ACHN (cell line): ENCODE results near the gene ACE2.

Experiments used
- DNase-seq: peaks from one replicate; pipeline ENCODE4 v3.0.0-alpha.2; 2015
- in situ Hi-C: cut with HindIII; loops from 2 replicates; pipeline ENCODE4 v1.10.0; 2017; ENCODE audit warnings: low sequenced_read_pairs, low pct_ligation_motif_present, low pct_unique_long_range_greater_than_20kb

ACE2 gene

GRCh38 chrX:15594371-15594770 lies 6.4 kb downstream of the ACE2 start:
- DNase-seq, result peak; percentile 4

DNA sequence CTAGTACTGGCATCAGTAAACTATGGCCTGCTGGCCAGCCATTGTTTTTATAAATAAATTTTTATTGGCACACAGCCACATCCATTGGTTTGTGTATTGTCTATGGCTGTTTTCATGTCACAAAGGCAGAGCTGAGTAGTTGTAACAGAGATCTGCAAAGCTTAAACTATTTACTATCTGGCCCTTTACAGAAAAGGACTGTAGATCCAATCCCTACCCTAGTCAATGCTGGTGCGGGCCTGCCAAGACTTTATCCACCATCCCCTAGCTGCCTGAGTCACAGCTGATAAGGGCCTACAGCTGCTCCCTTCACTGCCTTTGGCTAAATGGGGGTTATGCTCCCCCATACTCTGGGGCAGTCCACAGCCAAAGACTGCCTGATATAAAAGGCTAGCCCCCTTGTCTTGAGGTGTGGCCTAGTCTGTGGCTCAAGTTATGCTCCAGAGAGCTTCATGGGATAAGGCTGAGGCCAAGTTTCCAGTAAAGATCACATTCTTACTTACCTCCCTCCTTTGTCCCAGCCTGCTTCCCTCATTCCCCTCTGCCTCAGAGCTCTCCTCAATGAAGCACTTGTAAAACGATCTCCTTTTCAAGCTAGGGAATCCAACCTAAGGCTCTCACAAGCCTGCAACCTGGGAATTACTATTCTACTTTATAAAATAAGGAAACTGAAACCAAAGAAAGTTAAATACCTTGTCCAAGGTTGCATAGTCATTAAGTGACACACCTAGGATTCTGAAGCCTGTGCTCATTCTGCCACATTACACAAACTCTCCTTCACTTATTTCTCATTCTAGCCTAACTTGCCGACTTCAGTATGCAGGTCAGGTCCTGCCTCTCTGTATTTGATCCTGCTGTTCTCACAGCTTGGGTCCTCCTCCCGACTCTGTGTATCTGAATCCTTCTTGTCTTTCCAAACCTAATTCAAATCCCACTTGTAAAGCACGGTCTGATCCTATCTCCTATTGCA lies 20.7 kb downstream of the ACE2 start:
- no peak for DNase-seq
- in situ Hi-C loops, result no loop called here

More at GRCh38 chrX:15594371-15594770, 6.4 kb downstream of the ACE2 start:
- in situ Hi-C loops, result no loop called here

DNA sequence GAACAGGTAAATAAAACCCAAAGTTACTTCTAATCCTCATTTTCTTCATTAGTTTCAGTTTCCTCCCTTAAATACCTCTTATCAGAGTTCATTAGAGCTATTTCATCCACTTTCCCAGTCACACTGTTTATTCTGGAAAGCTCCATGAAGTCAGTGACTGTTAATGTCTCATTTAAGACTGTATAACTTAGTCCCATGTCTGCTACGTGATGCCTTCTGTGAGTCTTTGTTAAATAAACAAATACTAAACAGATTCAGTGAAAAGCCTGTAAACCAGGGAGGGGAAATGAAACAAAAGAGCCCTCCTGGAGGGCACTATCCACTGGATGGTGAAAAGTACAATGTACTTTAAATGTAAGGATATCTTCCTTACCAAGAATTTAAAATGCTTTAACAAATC lies 24.7 kb downstream of the ACE2 start:
- in situ Hi-C loops, result no loop called here
- DNase-seq, result no peak

- no peak for DNase-seq
- in situ Hi-C loops, result no loop called here
Observed at GRCh38 chrX:15574017-15574416, 26.7 kb downstream of the ACE2 start.

DNA sequence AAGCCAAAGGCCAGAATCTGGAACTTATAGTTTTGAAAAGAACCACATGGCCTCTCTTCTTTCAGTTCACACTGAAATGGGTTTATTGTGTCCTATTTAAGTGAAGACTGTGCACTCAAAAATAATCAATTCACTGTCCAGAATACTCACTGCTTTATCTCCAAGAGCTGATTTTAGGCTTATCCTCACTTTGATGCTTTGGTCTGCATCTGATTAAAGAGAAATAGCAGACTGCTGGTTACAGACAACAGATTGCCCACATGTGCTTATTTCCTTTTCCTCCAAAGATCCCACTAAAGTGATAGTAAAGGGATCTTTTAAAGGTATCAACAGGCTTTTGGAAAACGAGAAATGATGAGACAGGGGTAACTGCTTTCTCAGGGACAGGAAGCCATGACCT lies 30.6 kb downstream of the ACE2 start:
- no peak for DNase-seq
- in situ Hi-C loops, result no loop called here

DNA sequence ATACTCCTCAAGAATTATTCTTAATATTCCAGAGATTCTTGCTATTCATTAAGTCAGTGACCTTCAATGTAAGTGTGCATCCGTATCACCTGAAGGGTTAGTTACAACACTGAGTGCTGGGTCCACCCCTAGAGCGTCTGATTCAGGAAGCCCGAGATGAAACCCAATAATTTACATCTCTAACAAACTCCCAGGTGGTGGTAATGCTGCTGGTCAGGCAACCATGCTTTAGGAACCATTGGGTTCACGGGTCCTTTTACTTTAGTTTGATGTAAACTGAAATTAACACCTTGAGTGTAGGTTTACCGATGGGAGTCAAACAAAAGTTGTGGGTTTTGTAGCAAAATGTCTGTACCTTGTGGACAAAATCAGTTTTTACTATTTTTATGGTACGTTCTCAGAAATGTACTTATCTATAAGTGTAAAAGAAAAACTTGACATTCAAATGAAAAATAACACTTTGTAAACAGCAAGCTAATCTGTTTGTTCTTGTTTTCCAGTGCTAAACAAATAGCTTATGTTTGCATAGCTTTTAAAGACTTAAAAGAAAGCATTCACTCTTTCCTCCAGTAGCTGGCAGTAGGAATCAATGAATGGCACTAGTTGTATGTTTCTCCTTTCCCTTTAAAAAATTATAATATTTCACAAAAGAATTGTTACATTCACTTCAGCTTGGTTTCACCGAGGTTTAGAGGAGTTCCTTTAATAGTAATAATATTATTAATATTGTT lies 32.7 kb downstream of the ACE2 start:
- peak; percentile 1 for DNase-seq
- in situ Hi-C loops, result no loop called here

GRCh38 chrX:15567267-15567666 lies 33.5 kb downstream of the ACE2 start:
- in situ Hi-C loops, result no loop called here
- DNase-seq, result no peak

DNA sequence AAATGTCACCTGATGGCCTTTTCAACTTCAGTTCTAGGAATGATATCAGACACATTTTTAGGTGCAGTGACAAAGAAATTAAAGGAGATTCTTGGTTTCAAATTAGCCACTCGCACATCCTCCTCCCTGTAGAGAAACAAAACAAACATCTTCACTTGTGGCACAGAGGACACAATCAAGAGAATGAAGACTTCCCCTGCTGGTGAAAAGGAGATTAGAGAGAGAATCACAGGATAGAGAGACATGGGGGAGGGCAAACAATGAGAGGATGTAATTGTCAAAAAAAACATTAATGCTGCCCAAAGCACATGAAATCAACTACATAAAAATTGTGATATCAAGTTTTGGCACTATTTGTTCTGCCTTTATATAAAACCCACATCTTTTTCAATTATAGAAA lies 34.5 kb downstream of the ACE2 start:
- in situ Hi-C loops, result no loop called here
- no peak for DNase-seq

DNA sequence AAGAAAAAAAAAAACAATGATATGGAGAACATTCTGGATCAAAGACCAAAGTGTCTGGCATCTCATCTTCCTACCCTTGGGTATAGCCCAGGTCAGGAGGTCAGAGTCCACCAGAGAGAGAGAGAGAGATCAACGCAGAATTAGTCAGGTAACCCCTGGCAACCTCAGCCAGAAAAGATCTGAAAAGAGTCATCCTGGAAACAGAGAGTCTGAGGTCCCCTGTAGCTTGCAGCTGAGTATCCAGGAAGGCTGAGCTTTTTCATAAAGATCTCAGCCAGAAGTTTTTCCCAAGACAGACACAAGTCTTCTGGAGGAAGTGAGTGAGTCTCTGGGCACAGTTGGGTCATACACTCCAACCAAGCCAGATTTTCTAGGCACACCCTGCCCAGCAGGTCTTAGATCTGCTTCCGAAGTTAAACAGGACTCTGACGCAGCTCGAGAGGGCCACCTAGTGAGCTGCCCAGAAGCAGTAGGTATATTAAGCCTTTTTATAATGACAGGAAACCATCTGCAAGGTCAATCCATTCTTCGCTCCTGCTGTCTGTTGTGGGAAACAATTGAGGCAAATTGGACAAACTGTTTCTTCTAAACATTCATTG lies 35.7 kb downstream of the ACE2 start:
- DNase-seq, result peak; percentile 39
- in situ Hi-C loops, result no loop called here

GRCh38 chrX:15563056-15563455 lies 37.7 kb downstream of the ACE2 start:
- in situ Hi-C loops, result no loop called here
- DNase-seq, result no peak

- no peak for DNase-seq
- in situ Hi-C loops, result no loop called here
Observed at GRCh38 chrX:15560924-15561323, 39.8 kb downstream of the ACE2 start.

DNA sequence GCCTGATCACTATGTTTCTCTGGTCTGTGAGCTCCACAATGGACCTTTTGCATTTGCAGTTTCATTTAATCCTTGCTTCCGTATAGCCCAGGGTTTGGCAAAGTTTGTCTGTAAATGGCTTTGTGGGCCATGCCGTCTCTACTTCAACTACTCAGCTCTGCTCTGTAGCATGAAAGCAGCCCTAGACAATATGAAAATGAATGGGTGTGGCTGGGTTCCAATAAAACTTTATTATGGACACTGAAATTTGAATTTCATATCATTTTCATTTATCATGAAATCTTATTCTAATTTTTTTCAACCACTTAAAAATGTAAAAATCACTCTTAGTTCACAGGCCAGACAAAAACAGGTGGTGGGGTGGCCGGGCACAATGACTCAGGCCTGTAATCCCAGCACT lies 41.5 kb downstream of the ACE2 start:
- in situ Hi-C loops, result no loop called here
- no peak for DNase-seq

DNA sequence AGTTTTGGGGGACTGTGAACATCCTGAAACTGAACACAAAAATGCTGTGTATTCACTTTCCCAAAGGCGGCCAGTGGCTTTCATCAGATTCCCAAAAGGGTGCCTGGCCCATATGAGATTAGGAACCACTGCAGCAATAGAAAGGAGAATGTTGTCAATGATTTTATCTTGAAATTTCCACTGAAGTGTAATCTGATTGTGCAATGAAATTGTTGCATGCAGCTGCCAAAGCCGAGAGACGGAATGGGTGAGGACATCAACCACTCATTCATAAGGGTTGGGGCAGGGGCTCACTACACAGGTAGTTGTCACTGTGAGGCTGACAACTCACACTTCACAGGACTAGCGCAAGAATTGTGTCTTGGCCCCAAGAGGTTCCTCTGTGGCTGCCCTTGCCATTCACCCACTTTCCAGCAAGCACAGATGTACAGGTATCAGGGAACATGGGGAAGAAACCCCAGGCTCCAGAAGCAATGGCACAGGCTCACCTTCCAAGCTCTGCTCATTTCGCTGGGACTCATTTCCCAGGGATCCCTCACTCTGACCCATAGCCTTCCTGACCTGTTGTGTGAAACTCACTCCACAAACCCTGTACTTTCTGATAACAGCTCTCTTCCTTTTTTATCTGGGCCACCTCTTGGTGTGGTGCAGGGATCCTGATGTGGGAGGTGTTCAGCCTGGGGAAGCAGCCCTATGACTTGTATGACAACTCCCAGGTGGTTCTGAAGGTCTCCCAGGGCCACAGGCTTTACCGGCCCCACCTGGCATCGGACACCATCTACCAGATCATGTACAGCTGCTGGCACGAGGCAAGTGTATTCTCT lies 51.4 kb downstream of the ACE2 start:
- DNase-seq, result no peak
- in situ Hi-C loops, result no loop called here

DNA sequence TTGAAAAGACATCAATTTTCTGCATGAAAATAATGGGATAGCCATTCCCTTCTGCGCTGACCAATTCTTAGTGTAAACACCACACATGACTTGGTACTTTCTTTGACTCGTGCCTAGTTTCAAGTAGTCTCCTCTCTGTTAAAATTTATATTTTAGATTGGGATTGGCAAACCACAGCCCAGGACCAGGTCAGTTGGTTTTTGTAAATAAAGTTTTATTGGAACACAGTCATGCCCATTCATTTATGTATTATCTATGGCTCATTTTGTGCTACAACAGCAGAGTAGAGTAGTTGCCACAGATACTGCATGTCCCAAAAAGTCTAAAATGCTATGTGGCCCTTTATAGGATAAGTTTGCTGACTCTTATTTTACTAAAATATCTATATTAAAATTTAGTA lies 53.4 kb downstream of the ACE2 start:
- DNase-seq, result no peak
- in situ Hi-C loops, result no loop called here

- in situ Hi-C loops, result no loop called here
- DNase-seq, result no peak
Observed at GRCh38 chrX:15546745-15547144, 54.0 kb downstream of the ACE2 start.

DNA sequence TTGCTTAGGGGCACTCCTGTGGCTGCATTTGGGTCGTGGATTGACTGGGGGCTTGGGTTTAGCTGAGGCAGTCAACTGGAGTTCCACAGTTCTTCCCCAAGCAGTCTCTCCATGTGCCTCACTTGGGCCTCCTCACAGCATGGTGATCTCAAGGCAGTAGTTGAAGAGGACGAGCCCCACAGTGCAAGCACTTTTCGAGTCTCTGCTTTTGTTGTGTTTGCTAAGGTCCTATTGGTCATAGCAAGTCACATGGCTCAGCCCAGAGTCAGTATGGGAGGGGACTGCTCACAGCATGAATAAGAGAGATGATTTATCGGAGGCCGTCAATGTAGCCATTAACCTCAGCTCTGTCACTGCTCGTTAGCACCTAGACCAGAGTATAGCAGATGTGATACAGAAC lies 70.4 kb downstream of the ACE2 start:
- DNase-seq, result no peak
- in situ Hi-C loops, result no loop called here

DNA sequence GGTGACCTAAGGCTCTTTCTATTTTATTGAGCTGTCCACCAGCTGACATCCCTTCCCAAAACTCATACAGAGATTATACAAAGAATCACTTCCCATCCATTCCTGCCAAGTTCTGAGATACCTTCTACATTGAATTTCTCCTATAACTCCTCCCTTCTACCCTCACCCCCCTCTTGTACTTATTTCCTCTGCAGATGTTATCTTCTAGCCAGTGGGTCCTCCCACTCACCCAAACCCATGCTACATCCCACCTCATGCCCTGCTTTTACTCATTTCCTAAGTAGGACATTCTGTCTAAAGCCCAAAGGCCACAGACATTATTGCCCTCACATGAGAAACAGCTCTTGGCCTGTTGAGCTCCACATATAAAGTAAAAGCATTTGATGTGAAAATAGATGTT lies 71.6 kb downstream of the ACE2 start:
- in situ Hi-C loops, result no loop called here
- DNase-seq, result no peak

DNA sequence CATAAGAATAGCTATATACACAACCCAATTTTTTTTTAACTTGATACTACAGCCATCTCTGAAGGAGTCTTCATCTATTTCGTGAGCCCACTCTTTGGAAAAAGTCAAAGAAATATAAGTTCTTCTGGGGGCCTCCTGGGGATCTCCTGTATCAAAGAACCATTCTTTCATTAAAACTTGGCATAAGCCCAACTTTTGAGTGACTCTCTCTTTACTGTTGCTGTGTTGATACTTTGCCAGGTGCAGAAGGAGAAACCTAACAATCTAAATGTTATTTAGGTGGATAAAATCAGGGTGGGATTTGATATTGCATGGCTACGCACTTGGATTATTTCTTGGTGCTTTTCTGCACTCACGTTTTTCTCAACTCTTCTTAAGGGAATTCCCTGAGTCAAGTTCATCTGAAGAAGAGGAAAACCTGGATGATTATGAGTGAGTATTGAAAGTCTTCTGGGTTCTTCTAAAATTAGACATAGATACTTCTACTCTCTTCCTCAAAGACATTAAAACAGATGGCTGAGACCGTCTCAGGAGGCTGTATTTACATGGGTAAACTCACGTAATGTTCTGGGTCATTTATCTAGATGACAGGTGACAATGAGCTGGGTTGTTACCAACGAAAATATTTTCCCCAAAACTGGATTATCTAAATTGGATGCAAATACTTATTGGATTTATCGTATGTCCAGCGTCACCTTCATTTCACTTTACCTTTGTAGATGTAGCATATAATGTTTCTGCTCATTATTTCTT lies 74.9 kb downstream of the ACE2 start:
- DNase-seq, result no peak

More for the DNA sequence above, 74.9 kb downstream of the ACE2 start:
- in situ Hi-C loops, result no loop called here
